Hypothalamus (tissue), 51 donors: ENCODE results near the gene PREB.
"Not testable (repeated sequence)": the region's sequence is repeated elsewhere in the genome, so short reads cannot be mapped to it uniquely, and the experiment has no call there.

Source experiments
- DNase-seq, 51 donors: peaks; one replicate each; lab custom pipeline; 2025; lab: John Stamatoyannopoulos, UW

The PREB gene, protein sequence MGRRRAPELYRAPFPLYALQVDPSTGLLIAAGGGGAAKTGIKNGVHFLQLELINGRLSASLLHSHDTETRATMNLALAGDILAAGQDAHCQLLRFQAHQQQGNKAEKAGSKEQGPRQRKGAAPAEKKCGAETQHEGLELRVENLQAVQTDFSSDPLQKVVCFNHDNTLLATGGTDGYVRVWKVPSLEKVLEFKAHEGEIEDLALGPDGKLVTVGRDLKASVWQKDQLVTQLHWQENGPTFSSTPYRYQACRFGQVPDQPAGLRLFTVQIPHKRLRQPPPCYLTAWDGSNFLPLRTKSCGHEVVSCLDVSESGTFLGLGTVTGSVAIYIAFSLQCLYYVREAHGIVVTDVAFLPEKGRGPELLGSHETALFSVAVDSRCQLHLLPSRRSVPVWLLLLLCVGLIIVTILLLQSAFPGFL

DNA sequence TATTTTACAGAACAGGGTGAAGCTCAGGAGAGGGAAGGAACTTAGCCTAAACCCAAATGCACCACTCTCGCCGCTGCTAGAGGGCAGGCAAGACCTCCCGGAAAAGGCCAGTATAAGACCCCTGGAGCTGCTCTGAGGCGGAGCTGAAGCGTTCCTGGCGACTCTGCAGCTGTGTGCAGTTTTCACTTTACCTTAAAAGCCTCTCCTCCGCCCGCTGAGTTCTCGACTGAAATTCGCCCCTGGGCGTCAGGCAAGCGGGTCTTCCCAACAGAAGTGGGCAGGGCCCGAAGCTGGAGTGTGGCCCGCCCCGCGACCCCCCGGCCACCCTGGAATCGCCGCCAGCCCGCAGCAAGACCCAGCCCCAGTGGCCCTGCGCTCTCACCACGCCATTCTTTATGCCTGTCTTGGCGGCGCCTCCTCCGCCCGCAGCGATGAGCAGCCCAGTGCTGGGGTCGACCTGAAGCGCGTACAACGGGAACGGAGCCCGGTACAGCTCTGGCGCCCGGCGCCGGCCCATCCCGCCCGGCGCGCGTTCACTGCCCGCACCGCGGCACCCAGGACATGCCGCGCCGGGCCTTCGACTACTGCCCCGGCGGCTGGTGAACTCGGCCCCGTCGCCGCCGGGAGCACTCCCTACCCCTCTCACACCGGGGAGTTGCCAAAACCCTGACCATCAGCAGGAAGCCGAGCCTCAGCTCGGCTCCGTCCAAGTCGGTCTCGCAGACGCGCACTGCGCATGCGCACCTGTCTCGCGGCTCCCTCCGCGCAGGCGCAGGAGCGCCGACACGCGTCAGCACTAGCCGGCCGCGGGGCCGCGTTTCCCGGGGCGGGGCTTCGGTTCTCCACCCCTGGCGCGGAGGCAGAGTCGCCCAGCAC is at the start of gene PREB:
TSS of gene PREB (minus strand) at position 732 of the 876 bp plus-strand sequence. CDS start at position 517, 215 bp downstream.
- peak; percentile 76 to 98 (median 93) for DNase-seq

DNA sequence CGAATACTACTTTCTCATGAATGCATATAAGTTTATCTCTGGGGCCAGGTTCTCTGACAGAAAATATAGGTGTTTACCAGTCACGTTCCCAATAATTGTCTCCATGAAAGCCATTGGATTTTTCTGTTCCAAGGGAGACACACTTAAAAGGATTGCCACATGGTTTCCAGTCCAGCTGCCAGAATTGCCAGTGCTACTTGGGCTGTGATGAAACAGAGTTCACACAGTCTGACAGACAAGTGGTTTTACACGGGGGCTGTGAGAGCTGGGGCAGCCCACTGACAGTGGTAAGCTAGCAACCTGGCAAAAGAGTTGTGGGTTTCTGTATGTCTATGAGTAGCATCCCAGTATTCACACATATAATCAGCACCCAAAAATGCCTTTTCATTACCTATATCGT is 49.7 kb upstream of the PREB start:
- DNase-seq: no peak

DNA sequence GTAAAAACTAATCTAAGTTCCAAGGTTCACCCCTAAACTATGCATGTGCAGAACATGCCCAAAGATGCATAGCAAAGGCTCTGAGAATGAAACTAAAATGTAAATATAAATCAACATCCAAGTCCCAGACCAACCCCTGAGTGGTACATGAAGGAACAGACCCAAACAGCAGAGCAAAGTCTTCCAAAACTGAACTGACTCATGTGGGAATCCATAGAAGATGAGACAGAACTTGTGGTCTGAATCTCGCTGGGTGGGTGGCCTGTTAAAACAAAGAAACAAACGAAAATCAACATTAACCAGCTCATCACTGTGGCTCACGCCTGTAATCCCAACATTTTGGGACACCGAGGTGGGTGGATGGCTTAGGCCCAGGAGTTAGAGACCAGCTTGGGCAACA is 47.9 kb upstream of the PREB start:
- DNase-seq: no peak

DNA sequence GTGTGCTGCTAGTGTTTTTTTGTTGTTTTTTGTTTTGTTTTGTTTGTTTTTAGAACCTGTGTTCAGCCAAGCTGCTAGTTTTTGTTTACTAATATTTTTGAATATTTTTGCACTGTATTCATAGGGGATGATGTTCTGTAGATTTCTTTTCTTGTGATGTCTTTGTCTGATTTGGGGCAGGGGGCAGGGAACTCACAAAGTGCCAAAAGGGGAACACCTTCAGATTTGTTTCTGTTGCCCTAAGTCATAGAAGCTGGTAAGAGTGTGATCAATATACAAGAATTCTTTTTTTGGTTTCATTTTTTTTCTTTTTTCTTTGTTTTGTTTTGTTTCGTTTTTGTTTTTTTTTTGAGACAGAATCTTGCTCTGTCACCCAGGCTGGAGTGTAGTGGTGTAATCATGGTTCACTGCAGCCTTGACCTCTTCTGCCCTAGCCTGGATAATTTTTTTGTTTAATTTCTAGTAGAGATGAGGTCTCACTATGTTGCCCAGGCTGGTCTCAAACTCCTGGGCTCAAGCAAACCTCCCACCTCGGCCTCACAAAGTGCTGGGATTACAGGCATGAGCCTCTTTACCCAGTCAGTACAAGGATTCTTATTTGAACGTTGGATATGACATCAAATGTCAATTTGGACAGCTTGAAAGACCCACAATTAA is 45.0 kb upstream of the PREB start:
- DNase-seq: no peak

DNA sequence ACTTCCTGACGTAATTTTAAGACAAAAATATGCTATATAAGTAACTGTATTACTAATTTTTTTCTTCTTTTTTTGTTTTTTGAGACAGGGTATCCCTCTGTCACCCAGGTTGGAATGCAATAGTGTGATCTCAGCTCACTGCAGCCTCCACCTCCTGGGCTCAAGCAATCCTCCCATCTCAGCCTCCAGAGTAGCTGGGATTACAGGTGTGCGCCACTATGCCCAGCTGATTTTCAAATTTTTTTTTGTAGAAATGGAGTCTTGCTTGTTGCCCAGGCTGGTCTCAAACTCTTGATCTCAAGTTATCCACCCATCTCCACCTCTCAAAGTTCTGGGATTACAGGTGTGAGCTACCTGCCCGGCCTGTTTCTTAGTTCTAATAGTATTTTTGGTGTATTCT is 44.0 kb upstream of the PREB start:
- no peak for DNase-seq

DNA sequence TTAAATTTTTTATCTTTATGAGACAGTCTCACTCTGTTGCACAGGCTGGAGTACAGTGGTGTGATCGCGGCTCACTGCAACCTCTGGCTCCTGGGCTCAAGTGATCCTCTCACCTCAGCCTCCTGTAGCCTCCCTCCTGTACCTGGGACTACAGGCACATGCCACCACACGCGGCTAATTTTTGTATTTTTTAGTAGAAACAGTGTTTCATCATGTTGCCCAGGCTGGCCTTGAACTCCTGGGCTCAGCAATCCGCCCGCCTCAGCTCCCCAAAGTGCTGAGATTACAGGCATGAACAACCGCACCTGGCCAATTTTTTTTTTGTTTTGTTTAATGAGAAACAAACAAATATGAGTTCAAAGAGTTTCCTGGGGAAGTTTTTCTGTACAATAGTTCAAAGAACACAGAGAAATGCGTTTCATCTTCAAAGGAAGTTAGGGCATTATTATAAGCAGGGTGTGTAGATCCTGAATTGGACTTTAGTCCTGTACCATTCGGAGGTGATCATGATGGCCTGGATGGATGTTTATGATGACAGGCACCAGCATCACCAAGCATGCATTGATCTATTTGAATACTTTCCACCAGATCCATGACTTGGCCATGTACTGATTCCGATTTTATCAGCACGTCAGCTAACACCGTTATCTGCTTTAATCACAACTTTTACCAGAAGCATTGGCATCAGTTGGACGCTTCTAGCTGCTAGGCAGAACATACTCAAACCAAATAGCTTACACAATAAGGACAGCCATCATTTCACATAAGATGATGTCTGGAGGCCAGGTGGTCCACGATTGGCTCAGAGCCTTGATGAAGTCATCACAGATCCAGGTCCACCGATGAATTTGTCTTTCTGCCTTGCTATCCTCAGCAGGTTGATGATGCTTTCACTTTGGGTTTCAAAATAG is 43.3 kb upstream of the PREB start:
- DNase-seq: no peak

DNA sequence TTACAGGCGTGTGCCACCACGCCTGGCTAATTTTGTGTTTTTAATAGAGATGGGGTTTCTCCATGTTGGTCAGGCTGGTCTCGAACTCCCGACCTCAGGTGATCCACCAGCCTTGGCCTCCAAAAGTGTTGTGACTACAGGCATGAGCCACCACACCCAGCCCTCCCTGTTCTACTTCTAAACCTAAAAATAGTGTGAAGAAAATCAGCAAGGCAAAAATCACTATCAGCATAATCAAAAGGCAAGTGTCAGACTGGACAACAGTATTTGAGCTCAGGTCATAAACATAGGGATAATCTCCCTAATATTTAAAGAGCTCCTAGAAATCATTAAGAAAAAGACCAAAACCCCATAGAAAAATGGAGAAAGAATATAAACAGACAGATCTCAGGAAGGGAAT is 41.3 kb upstream of the PREB start:
- DNase-seq: not testable (repeated sequence)

DNA sequence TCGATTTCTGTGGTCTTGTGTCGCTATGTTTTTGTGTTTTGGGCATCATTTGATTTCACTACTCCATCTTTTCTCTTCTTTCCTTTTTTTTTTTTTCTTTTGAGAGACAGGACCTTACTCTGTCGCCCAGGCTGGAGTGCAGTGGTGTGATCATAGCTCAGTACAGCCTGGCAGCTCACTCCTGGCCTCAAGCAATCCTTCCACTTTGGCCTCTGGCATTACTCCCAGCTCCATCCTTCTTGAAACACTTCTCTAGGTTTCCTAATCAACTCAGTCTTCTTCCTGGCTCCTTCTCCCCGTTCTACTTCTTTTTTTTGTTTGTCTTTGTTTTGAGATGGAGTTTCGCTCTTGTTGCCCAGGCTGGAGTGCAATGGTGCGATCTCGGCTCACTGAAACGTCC is 40.9 kb upstream of the PREB start:
- no peak for DNase-seq

DNA sequence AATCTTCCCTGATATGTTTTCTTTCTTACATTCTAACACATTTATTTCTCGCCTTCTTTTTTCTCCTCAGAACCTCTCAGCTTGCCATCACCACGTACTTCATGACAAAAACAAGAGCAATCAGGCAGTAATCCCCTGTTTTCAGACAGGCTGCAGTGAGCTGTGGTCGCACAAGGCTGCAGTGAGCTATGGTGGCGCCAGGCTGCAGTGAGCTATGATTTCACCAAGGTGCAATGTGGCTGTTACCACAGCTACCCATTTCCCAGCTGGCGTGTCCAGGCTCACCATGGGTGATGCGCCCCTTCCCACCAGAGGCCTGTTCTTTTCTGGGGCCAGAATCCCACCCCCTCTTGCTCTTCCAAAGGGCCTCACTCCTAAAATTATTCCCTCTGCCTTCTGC is 40.2 kb upstream of the PREB start:
- no peak for DNase-seq

DNA sequence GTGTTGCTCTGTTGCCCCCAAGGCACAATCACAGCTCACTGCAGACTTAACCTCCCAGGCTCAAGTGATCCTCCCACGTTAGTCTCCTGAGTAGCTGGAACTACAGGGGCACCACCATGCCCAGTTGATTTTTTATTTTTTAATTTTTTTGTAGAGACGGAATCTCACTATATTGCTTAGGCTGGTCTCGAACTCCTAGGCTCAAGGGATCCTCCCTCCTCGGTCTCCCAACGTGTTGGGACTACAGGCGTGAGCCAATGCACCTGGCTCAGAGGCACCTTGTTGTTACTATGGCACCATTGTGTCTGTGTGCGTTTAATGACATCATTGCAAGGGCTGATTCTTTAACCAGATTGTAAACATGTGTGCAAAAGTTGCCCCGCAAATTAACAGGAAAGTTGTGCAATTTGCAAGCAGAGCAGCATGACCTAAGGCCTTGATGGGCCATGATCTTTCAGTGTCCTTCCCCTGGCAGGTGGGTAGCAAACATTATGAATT is 37.0 kb upstream of the PREB start:
- DNase-seq: no peak

DNA sequence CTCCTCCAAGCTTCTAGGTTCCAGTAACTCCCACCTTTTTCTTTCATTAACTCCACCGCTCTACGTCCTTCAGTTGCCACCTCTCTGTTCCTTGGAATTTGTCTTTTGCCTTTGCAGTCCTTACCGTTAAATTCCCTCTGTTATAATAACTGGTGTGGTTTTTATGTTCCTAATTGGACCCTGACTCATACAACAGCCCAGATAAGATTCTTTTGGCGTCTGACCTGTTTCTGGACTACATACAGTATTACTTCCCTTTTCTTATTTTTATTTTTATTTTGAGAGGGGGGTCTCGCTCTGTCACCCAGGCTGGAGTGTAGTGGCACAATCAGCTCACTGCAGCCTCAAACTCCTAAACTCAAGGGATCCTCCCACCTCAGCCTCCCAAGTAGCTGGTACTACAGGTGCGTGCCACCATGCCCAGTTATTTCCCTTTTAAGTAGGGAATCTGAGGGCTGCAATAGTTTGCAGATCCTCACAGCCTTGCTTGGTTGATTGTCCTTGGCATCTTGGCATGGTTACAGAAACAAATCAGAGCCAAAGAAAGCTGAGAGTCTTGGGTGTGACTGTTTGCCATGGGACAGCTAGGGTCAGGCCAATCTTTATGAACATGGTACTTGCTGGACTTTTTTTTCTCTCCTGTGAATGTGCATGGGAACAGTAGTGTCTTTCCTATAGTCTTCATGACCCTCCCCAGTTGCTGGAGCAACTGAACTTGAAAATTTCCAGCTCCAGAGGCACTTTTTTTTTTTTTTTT is 36.3 kb upstream of the PREB start:
- DNase-seq: no peak

DNA sequence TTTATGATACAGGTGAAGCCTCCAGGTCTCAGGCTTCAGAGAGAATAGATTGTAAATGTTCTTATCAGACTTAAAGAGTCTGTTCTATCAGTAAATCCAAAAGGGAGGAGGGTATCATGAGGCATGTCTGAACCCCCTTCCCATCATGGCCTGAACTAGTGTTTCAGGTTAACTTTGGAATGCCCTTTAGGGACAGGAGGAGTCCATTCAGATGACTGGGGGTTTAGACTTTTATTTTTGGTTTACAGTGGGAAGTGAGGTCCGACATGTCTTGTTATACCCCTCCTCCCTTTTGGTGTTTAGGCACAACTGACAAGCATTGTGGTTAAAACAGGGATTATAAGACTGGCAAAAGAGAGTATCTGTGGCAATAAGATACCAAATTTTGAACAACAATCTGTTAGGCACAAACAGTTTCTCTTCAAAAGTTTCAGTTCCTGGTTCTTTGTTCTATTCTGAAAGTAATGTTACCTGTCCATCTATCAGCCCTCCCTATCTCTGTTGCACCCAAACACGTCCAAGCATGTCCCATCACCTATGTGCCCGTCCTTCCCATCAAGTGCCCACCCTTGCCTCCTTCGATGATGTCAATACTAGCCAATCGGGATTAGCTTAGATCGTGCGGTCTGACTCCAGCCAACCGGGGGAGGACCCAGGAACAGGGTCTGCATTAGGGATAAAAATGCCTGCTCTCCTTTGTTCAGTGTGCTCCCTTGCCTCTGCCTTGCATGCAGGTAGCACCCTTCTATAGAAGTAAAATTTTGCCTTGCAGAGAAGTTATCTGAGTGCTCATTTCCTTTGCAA is 30.7 kb upstream of the PREB start:
- no peak for DNase-seq

DNA sequence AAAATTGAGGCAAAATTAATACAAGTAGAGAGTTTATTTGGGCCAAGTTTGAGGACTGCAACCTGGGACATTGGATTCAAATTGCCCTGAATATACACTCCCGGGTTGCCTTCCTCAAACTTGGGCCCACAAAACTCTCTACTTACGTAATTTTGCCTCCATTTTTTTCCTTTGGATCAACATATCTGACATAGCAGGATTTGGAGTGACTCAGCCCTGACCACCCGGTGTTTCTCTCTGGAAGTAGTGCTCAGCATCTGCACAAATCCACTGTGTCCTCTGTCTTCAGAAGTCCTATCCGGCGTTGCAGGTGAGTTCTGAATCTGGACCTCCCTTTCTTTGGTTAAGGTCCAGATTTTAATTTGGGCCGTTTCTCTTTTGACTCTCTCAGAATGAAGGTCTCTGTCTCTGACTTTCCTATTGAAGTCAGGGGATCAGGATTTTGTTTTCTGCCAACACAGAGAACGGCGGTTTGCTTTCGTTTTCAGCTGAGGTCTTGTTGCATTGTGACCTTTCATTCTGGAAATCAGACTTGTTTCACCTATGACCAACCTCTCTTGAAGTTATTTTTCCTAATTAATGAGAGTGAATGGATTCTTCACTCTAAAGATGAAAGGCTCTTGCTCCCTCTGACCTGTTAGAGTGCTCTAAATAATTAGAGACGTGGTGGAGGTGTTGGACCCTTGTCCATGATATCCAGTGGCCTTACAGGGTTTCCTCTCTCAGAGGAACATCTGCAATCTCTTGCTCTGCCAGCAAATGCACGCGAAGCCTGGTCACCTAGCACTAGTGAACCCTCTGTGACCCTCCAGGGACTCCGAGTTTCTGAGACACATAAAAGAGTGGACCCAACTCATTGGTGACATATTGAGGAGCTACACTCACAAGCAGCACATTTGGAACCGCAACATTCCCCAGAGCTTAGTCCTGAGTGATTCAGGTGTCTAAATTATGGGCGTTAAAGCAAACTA is 28.0 kb upstream of the PREB start:
- no peak for DNase-seq

DNA sequence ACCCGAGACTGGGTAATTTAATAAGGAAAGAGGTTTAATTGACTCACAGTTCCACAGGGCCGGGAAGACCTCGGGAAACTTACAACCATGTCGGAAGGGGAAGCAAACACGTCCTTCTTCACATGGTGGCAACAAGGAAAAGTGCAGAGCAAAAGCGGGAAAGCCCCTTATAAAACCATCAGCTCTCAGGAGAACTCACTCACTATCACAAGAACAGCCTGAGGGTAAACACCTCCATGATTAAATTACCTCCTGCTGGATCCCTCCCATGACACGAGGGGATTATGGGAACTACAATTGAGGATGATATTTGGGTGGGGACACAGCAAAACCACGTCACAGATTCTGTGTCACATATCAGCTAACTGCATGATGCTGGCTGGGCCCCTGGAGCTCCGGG is 25.8 kb upstream of the PREB start:
- DNase-seq: no peak

DNA sequence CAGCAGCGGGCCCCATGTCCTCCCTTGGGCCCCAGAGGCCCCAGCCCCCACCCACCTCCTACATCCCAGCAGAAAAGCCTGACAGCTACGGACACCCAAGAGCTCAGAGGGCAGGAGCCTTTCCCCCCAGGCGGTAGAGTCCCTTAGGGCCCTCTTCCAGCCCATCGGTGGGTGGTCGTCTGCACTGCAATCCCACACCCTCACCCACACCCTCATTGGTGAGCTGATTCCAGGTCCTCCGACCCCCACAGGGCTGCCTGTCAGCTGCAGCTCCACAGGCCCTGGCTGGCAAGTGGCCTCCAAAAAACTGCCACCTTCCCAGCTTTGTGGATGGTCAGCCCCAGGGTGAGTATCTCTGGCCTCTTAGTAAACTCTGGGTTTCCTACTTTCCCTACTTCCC is 24.8 kb upstream of the PREB start:
- DNase-seq: no peak

DNA sequence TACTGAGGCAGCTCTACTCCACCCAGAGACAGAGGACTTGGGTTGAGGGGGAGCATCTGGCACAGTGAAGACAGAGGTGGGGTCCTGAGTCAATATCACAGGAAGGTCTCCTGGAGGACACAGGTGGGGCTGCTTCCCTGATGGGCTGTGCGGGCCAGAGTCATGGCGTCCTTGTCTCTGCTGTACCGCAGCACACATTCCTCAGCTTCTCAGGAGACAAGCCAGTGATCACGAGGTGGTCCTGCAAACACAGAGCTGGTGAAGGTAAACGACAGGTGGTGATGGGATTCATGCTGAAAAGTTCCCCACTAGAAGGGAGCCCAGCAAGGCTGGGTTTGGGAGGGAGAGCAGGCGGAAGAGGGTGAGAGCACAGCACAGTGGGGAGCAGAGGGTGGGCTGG is 24.0 kb upstream of the PREB start:
- DNase-seq: no peak

DNA sequence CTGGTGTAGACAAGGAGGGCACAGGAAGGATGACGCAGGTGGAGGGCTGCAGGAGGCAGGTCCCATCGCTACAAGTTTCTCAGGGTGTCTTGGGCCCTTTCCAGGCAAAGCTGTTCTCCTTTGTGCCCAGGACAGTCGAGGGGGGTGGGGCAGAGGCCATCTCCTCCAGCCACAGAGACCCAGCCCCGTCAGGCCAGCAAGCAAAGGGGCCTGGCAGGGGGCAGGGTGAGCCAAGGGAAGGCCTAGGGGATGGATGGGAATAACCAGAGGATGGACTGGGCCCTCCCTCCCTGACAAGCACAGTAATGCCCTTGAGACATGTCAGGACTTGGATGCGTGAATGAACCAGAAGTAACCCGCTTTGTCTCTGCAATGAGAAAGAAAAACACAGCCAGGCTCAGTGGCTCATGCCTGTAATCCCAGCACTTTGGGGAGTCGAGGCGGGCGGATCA is 20.7 kb upstream of the PREB start:
- no peak for DNase-seq
